ENCODE data around the gene EAF1.
"Not testable (repeated sequence)": the region's sequence is repeated elsewhere in the genome, so short reads cannot be mapped to it uniquely, and the experiment has no call there.

The EAF1 gene

DNA sequence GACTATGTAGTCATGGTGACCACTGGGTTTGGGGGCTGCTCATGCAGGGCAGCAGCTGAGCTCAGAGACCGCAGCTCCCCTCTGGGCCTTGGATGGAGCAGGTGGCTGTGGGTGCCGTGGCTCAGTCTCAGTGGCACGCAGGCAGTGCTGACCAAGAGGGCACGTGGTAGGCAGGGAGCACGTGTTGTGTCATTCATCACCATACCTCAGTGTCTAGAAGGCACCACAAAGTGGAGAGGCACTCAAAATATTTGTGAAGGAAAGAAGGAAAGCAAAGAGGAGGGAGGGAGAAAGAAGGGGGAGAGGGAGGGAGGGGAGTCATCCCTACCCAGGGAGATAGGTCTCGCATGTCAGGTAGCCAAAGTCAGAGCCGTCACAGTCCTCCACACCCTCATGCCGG, 26.1 kb downstream of the EAF1 start:
- DNase-seq, result no peak

DNA sequence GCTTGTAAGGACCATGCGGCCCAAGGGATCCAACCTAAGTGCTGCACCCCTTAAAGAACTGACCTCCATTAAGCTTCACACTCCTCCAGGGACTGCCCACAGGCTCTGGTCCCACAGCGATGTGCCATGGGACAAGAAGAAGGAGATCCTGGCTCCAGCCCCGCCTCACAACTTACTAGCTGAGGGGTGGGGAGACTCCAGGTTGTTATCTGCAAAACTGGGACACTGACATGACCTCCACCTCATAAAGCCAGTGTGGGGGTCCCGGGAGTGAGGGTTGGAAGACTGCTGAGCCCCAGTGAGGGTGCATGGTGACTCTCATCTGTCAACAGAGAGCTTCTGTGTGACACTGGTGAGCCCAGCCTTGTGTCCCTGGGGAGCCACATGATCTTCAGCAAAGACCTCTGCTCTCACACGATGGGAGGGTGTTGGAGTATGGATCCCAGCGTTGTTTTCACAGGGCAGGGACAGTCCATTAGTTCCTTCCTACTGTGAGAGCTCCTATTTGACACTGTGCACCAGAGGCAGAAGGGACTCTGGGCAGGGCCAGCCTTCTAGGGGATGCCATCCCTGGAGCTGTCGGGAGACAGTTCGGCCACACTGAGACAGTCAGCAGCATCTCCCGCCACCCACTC, 26.7 kb downstream of the EAF1 start:
- no peak for DNase-seq

DNA sequence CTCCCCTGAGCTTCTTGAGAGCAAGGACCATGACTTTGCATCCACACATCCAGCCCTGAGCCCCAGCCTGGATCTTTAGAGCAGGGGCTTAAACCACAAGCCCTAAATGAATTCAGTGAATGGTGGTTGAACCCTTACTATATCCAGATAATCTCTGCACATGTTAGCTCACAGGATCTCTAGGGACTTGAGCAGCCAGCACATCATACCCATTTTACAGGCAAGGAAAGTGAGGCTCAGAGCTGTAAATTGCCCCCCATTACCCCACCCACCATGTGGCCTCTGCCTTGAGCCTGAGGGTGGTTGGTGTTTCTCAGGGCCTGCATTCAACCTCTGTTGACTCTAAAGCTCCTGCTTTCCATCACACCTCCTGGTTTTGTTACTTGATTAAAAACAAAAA, 27.6 kb downstream of the EAF1 start:
- DNase-seq, result no peak

DNA sequence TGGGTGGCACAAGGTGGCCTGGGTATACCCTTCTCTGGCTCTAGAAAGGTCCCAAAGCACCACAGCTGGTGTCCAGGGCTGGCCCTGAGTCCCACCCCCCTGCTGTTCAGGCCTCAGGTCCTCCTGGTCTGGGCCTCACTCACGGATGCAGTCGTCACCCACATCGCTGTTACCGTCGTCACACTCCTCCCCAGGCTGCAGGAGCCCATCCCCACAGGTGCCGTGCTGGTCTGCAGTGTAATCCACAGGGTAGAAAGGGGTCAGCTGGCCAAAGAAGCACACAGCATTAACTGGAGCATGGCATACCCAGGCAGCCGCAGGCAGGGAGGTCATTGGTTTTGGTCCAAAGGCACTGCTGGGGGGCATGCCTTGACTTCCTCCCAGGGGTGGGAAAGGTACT, 28.4 kb downstream of the EAF1 start:
- no peak for DNase-seq

DNA sequence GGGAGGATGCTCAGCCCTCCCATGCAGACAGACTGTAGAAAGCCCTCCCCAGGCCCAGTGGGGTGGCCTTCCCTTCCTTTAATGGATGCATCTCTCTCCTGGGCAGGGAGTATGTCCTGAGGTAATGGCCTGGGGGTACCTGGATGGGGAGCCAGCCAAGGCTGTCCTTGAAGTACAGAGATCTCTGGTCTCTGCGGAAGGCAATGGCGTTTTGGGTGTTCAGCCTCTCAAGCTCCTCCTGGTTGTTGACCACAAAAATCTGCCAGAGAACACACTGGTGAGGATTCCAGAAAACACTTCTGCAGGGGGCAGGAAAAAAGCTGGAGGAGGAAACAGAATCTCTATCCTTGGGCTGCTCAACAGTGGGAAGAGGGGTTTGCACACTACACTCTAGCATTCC, 28.9 kb downstream of the EAF1 start:
- DNase-seq, result no peak

DNA sequence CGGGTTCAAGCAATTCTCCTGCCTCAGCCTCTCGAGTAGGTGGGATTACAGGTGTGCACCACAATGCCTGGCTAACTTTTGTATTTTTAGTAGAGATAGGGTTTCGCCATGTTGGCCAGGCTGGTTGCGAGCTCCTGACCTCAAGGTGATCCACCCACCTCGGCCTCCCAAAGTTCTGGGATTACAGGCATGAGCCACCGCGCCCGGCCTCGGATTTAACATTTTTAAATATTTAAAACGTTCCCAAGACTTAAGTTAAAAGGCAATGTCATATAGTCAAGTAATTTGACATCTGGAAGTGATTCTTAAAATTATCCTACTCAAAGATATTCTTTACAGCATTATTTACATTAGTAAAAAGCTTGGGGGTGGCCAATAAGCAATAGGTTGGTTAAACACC, 29.5 kb downstream of the EAF1 start:
- not testable (repeated sequence) for DNase-seq

DNA sequence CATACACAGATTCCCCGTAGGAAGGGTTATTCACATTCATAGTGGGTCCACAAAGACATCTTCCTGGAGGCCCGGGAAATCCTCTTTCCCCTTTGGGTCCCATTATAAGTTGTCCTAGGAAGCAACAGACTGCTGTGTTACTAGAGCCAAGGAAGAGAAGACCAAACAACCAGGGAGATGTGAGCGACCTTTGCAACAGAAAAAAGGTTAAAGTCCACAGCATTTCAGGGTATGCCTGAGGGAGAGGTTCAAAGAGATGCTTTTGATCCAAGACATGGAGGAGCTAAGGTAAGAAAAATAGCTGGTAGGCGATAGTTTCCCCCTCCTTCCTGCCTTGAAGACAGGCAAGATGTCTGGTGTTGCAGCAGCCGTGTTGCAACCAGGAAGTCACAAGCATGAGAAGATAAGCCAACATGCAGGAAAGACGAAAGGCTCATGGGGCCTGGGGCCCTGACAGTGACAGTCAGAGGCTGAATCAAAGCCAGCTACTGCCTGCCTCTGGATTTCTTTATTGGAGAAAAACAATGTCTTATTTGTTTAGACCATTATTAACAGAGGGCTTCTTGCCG, 30.9 kb downstream of the EAF1 start:
- DNase-seq, result no peak

DNA sequence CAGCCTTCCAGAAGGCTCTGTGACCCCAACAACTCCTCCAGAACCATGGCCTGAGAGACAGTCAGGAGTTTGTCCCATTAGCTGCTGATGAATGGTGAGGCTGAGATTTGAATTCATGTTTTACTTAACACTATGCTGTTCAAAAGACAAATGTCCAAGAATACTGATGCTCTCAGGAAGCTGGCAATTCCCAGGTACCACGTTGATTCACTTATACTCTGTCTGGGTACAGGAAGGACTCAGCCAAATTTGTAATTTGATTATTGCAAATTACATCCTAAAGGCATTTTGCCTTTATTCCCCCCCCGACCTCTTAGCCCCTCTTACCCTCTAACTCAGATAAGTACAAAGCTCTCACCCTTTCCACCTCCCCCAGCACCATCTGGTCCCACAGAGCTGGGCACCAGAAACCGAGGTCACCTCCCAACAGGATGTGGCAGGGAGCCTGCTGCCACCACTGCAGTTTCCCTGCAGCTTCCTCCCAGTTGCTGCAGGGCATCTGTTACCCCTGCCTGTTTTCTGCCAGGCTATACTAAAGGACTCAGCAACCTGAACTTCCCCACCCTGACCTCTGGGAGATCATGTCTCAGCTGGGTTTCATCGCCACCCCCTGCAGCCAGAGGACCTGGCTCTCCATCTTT, 33.6 kb downstream of the EAF1 start:
- DNase-seq, result no peak

DNA sequence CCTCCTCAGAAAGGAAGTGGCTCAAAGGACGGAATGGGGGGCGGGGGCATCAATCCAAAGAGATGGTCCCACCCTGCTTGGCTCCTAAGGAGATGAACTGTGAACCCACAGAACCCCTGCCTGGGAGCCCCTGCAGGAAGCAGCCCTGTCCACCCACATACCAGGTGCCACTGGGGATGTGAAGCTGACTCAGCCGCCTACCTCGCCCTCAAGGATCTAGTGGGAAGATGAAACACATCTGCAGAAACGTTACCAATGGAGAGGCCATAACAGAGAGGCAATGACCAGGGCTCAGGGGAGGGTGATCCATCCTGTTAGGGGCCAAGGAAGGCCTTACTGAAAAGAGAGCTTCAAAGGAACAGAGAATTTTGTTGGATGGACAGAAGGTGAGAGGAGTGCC, 35.1 kb downstream of the EAF1 start:
- DNase-seq, result no peak

DNA sequence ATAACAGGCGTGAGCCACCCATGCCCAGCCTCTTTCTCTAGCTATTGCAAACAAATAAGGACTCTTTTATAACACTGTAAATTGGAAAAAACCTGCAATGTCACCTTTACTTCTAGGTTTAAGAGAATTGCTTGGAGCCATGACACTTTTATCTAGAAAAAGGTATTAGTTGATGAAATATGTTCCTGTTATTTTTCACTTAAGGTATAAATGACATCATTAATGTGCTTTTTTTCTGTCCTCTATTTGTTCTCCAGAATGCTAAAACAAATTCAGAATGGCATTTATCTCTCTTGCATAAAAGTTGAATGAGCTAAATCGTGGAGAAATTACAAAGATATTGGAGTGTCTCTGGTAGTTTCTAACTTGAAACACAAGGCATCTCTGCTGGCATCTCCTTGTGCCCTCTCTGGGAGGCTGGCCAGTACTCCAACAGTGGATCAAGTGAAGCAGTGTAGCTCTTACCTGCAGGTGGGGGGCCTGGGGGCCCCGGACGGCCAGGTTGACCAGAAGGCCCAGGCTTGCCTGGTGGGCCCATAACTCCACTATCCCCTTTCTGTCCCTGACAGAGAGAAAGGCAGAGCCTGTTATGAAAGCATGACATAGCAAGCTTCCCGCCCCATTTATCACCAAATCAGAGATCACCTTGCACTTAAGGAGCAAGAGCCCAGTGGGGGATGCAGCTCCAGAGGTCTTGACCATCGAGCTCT, 38.6 kb downstream of the EAF1 start:
- no peak for DNase-seq

DNA sequence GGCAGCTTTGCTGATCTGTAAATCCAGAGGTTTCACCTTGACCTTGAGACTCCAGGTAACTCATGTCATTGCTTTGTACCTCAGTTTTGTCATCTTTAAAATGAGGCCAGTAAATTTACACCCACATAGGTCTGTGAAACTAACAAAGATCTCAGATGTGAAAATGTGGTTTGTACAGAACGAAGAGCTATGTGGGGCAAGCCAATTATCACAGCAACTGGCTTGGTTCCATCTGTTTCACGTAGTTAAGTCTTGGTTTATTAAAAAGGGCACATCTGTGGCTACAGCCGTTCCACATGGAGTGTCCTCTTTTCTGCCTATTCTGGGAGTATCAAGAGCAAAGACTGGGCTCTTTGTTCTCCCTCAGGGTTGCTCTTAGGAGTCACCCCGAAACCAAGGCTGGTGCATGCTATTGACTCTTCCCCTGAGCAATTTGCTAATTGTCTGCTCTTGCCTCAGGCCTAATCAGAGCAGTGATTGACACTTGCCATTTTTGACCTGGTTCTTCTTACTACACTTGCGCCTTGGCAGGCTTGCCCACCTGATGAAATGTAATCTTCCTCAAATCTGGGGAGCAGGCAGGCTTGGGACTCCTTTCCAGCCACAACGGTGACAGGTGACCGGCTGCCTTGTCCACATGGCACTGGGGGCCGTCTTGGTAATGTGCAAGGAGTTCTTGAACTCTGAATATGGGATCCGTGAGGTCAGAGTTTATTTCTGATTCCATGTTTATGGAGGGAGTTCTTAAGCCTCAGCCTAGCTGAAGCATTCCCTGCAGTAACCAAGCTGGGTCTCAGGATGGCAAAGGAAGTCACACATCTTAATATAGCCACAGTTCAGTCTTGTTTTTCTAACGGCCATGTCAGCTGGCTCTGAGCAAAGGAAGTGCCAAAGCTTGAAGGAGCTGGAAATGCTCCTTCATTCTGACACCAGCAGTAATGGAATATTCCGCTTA, 40.1 kb downstream of the EAF1 start:
- DNase-seq, result no peak

DNA sequence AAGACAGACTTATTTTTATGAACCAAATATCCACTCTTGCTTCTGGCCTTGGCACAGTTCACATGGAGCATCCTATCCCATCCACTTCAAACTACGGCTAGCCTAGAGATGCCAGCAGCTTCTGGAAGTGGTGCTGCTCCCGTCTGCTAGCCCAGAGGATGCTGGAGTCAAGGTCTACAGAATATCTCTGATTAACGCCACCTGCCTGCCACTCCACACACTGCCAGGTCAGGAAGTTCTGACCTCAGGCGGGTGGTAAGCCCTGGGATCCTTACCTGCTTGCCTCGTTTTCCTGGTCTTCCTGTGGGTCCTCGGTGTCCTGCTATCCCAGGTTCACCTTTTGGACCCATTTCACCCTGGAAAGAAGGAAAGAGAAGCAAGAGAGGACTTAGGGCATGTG, 42.9 kb downstream of the EAF1 start:
- no peak for DNase-seq

DNA sequence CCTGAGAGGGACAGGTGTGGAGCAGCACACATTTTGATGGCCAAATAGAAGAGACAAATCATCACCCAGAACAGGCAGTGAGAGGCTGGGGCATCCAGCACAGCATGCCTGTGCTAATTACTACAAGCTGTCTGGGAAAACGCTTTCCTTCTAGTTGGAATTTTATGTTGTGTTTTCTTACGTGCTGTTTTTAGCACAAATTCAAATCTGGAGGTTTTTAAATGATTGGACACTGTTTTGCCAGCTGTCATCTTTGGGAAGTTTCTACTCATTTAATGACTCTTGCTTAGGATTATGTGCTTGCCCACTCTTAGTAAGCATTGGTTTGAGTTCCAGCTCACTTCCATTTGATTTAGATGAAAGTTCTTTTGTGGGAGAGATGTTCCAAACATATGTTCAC, 43.5 kb downstream of the EAF1 start:
- DNase-seq, result no peak

DNA sequence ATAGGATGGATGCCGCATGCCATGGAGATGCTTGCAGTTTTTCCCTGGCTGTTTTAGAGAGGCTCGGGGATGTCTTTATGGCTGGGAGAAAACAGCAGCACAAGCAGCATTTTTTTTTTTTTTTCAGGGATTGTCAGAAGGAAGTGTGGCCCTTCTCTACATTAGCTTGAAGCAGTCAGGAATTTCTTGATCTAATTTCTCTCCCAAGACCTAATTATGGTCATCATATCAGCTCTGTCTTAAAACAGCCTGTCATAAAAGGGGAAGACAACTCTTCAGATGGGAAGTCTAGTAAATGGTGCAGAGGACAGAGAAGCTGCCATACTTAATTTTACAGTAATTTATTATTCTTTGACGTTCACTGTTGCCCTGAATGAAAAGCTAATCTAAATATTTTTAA, 44.5 kb downstream of the EAF1 start:
- DNase-seq, result no peak

DNA sequence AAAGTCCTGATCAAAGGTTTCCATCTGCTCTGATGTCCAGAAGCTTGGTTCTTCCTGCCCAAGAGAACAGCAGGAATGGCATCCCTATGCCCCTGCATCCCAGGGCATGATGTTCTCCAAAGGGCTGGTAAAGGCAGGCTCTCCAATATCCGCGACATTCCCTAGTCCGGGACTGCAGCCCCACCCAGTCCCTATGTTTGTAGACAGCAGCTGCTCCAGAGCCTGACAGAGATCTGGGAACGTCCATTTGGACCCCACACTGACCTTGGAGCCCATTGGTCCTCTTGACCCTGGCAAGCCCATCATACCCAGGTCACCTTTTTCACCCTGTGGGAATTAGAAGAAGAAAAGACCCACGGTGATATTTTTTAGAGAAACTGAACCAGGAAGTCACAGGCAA, 47.8 kb downstream of the EAF1 start:
- no peak for DNase-seq

DNA sequence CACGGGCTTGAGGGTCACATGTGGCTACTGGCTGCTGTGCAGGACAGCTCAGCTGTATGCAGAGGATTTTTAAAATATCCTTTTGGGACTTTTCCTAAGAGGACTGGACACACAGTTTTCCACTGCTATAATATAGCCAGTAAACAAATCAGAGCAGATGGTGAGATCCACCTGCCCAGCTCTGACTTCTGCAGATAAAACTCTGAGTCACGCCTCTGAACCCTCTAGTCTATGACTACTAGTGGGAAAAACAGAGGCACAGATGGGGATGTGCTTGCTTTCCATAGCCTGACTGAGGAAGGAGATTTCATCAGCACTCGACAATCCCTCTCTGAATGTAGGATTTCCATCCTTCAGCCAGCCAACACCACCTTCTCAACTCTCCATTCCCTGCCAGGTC, 49.0 kb downstream of the EAF1 start:
- no peak for DNase-seq

DNA sequence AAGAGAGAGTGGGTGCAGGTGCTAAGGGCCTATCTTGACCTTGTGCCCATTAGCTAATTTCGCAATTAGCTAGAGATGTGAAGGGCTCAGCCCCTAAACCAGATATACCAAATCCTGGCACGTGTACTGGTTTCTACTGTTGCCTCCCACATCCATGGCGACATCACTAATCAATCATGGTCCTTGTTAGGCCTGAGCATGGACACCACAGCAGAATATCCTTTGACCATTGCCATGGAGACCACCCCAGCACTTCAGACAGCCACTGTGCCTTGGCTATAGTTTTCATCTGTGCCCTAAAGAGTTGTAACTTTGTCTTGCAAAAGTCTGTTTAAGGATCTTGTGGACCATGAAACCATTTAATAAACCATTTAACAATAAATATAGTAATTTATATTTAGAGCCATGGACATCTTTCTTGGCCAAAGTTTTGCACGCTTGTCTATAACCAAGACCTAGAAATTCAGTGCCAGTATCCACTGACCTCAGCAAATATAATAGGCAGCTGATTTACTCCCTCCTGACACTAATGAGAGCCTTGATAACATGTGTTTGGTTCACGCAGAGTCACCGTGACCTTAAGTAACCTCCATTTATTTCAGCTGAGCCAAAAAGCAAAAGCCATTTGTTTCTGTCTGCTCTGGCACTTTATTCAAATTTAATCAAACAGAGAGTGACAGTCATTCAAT, 50.7 kb downstream of the EAF1 start:
- DNase-seq, result no peak

DNA sequence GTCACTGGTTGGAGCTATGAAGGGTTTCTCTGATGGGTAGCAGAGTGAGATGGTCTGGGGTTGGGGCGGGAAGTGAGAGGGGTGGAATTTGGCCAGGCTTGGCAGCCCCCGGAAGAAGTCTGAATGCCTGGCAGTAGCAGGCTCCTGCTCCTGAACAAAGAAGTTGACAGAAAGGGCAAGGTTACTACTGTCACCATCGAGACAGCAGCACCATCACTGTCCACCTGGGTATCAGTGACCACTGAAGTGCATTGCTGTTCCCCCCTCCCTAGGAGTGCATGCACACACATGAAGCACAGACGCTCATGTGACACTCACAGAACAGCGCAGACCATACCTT, 51.2 kb downstream of the EAF1 start:
- no peak for DNase-seq

DNA sequence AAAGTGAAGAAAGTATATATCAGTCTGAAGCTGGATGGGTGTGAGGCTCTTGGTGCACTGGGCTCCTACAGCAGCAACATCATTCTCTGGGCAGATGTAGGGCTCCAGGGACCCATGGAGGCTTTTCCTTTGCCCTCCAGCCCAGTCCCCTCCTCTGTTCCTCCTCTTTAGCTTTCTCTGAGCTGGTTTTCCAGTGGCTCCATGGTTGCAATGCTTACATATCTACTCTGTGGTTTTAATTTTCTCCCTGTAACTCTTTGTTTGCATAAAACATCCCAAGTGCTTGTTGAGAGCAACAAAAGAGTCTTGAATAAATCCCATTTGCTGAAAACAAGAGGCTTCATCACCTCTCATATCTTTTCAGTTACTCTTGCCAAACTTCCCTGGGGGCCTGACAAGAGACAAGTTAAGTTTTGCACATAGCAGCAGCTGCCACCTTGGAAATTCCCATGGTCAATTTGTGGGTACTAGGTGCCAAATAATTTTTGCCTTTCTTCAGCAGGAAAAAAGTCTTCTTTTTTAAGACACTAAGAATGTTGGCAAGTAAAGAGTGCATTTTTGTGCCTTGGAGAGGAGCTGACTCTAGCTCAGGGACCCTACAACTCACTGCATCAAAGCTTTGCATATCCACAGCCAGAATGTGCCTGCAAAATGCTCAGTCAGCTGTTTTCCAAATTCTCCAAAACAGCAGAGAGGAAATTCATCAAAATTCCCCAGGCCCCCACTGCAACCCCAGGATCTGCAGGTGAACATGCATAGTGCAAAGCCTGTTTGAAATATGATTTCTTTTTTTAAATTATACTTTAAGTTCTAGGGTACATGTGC, 52.2 kb downstream of the EAF1 start:
- DNase-seq, result no peak

DNA sequence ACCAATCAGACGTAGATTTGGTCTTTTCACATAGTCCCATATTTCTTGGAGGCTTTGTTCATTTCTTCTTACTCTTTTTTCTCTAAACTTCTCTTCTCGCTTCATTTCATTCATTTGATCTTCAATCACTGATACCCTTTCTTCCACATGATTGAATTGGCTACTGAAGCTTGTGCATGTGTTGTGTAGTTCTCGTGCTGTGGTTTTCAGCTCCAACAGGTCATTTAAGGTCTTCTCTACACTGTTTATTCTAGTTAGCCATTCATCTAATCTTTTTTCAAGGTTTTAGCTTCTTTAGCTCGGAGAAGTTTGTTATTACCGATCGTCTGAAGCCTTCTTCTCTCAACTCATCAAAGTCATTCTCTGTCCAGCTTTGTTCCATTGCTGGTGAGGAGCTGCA, 57.2 kb downstream of the EAF1 start:
- DNase-seq, result not testable (repeated sequence)

DNA sequence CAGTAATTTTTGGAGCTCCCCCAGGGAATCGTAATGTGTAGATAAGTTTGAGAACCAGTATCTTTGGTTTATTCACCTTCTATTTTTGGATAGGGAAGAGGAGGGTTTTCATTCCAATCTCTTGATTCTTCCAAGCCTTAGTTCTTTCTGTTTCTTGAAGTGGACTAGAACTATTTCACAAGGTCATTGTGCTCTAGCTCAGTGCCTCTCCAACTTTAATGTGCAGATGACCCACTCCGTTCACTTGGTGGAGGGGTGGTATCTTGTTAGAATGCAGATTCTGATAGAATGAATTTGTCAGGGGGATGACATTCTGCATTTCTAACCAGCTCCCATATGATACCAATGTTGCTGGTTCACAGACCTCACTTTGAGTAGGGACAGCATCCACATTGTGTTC, 58.6 kb downstream of the EAF1 start:
- DNase-seq, result no peak

DNA sequence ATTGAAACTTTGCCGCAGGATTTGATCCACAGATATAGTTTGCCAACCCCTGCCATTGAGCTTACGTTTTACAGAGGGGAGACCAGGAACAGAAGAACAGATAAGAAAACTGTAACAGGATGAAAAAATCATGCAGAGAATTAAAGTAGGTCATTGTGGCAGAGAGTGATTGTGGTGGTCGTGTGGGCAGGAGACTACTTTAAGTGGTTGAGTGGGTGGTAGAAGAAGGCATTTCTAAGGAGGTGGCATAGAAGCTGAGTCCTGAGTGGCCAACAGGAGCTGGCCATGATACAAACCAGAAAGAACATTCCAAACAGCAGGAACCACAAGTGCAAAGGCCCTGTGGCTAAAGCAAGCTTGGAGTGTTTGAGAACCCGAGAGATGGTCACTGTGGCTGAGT, 59.6 kb downstream of the EAF1 start:
- DNase-seq, result no peak
